ENCODE results near the gene BET1L.
A peak's percentile ranks its signal among the peaks of the same experiment; 100 is the strongest.
"Not testable (repeated sequence)": the region's sequence is repeated elsewhere in the genome, so short reads cannot be mapped to it uniquely, and the experiment has no call there.

The BET1L gene

GRCh38 chr11:208917-209260 is 1.7 kb upstream of the BET1L start:
- DNase-seq, result no peak

GRCh38 chr11:208181-208916 is 1.1 kb upstream of the BET1L start:
- DNase-seq, result peak; percentile 71 to 84 (median 76)

GRCh38 chr11:207863-208180 is 623 bp upstream of the BET1L start:
- no peak for DNase-seq

- DNase-seq, result peak in 2 of 6 experiments; percentile 16 to 66
These were observed 532 bp downstream of the BET1L start for GRCh38 chr11:206526-207207.

GRCh38 chr11:206002-206384 is 1.2 kb downstream of the BET1L start:
- no peak for DNase-seq

GRCh38 chr11:205221-206001 is 1.8 kb downstream of the BET1L start:
- DNase-seq, result no peak

GRCh38 chr11:204587-205109 is 2.6 kb downstream of the BET1L start:
- DNase-seq, result no peak

- no peak for DNase-seq
These were observed 3.1 kb downstream of the BET1L start for GRCh38 chr11:203945-204586.

GRCh38 chr11:203056-203944 is 3.9 kb downstream of the BET1L start:
- DNase-seq, result no peak

- DNase-seq, result peak in 1 of 6 experiments; percentile 44
These were observed 4.7 kb downstream of the BET1L start for GRCh38 chr11:202490-202889.

- peak in 1 of 6 experiments; percentile 18 for DNase-seq
These were observed 5.2 kb downstream of the BET1L start for GRCh38 chr11:201966-202365.

GRCh38 chr11:200224-201003 is 6.8 kb downstream of the BET1L start:
- no peak for DNase-seq

- DNase-seq, result no peak
These were observed 7.4 kb downstream of the BET1L start for GRCh38 chr11:199782-200181.

GRCh38 chr11:199004-199581 is 8.1 kb downstream of the BET1L start:
- no peak for DNase-seq

- DNase-seq, result no peak
These were observed 8.9 kb downstream of the BET1L start for GRCh38 chr11:198236-198806.

- no peak for DNase-seq
These were observed 9.4 kb downstream of the BET1L start for GRCh38 chr11:197741-198235.

- no peak for DNase-seq
These were observed 10.1 kb downstream of the BET1L start for GRCh38 chr11:196786-197731.

- not testable (repeated sequence) for DNase-seq
These were observed 13.7 kb downstream of the BET1L start for GRCh38 chr11:193481-193880.

GRCh38 chr11:192674-193128 is 14.5 kb downstream of the BET1L start, which contains the start of gene SCGB1C1:
Gene SCGB1C1, plus strand, starts transcription at chr11:193078. Its CDS starts 22 bp downstream, at chr11:193100.
- not testable (repeated sequence) for DNase-seq
